Endothelial cell of umbilical vein (primary cell): ENCODE measurements around the gene SAT2. TPM values are rescaled to one million over a fixed set of nuclear protein-coding genes. Genes with fewer than 3 reads are reported as not detected.

ENCODE experiments used
- BruUV-seq: library from RNA; stranded (reverse); fragments of 400-500 nt; replicated peaks from 2 replicates; lab custom pipeline; 2021; lab: Mats Ljungman, UMichigan
- CTCF ChIA-PET: fragments of 300-600, 350-600 bp; sonication (Branson Sonifier 250); formaldehyde crosslinking; loops from one replicate; lab custom pipeline; 2021; ENCODE audit warnings: antibody characterized with exemption, inconsistent platforms; lab: Charles Lee
- POLR2A ChIA-PET: fragments of 300-600, 350-600 bp; sonication (Branson Sonifier 250); formaldehyde crosslinking; loops from one replicate; lab custom pipeline; 2021; ENCODE audit warnings: antibody characterized with exemption, inconsistent platforms; lab: Charles Lee
- DNase-seq: peaks from one replicate; pipeline ENCODE4 v3.0.0-alpha.2; 2011; ENCODE audit warnings: low read depth, low spot score
- FAIRE-seq: peaks from 2 replicates; lab custom pipeline; 2011; peaks lifted over from hg19 to GRCh38; lab: Jason Lieb, UNC
- H2AFZ ChIP-seq: 2 replicates; pipeline ENCODE4 v1.6.0; 2012; ENCODE audit warnings: low read depth, low read length, control low read depth, inconsistent platforms
- H3K27ac ChIP-seq: 2 replicates; pipeline ENCODE4 v1.5.1; 2011; ENCODE audit warnings: low read depth, mild to moderate bottlenecking, control low read depth, low read length, moderate library complexity; ENCODE audit not compliant: insufficient read depth
- H3K27me3 ChIP-seq, 2 experiments: 2 replicates each; pipeline versions ENCODE4 v1.6.0 to v1.6.1; 2011; ENCODE audit warnings: low read length in 2 of 2, mixed read lengths in 1 of 2; ENCODE audit not compliant: control insufficient read depth in 2 of 2, insufficient read depth in 2 of 2
- H3K36me3 ChIP-seq, 2 experiments: 2 replicates in 1 of 2; 3 replicates in 1 of 2; pipeline ENCODE4 v1.5.1; 2011; ENCODE audit warnings: low read length in 2 of 2, mild to moderate bottlenecking in 1 of 2, moderate library complexity in 1 of 2; ENCODE audit not compliant: control insufficient read depth in 2 of 2, insufficient read depth in 2 of 2; ENCODE audit errors: extremely low read depth in 1 of 2
- H3K4me1 ChIP-seq: 3 replicates; pipeline ENCODE4 v1.5.1; 2011; ENCODE audit warnings: mild to moderate bottlenecking, low read length; ENCODE audit not compliant: control insufficient read depth, insufficient read depth; ENCODE audit errors: extremely low read depth
- H3K4me2 ChIP-seq: 2 replicates; pipeline ENCODE4 v1.6.1; 2011; ENCODE audit warnings: low read length, control low read depth, mixed read lengths; ENCODE audit not compliant: insufficient read depth
- H3K4me3 ChIP-seq, 3 experiments: fragments of 200-600 bp in 1 of 3; sonication (generic), shearing (Covaris generic) in 1 of 3; replicated peaks in 1 of 3; 2 replicates each; pipeline ENCODE4 v1.5.1; 2011 to 2016; ENCODE audit warnings: control low read depth in 3 of 3, low read length in 3 of 3, mild to moderate bottlenecking in 2 of 3, inconsistent platforms in 1 of 3, low read depth in 1 of 3, moderate library complexity in 1 of 3; ENCODE audit not compliant: insufficient read depth in 1 of 3
- H3K79me2 ChIP-seq: 2 replicates; pipeline ENCODE4 v1.6.0; 2012; ENCODE audit warnings: low read length, inconsistent platforms; ENCODE audit not compliant: control insufficient read depth, insufficient read depth
- H3K9ac ChIP-seq: replicated peaks from 2 replicates; pipeline ENCODE3; 2011; ENCODE audit warnings: low read length, control low read depth; ENCODE audit not compliant: insufficient read depth; ENCODE audit errors: extremely low read depth
- H3K9me1 ChIP-seq: replicated peaks from 3 replicates; pipeline ENCODE4 v1.6.0; 2011; ENCODE audit warnings: mild to moderate bottlenecking, low read length; ENCODE audit not compliant: control insufficient read depth, insufficient read depth; ENCODE audit errors: extremely low read depth
- H3K9me3 ChIP-seq: replicated peaks from 2 replicates; pipeline ENCODE4 v1.5.1; 2012; ENCODE audit warnings: low read length, inconsistent platforms; ENCODE audit not compliant: control insufficient read depth, insufficient read depth
- H4K20me1 ChIP-seq: replicated peaks from 2 replicates; pipeline ENCODE3; 2011; ENCODE audit warnings: mild to moderate bottlenecking, low read length; ENCODE audit not compliant: control insufficient read depth, insufficient read depth; ENCODE audit errors: extremely low read depth
- EZH2 ChIP-seq: IDR thresholded peaks from 2 replicates; pipeline ENCODE4 v1.6.1; 2012; ENCODE audit warnings: borderline replicate concordance, low read depth, mild to moderate bottlenecking, moderate library complexity, low read length, inconsistent platforms; ENCODE audit not compliant: severe bottlenecking
- JUN ChIP-seq: IDR thresholded peaks from 2 replicates; pipeline ENCODE4 v1.6.1; 2011; ENCODE audit warnings: borderline replicate concordance, low read depth; ENCODE audit not compliant: insufficient read length, insufficient read depth
- MYC ChIP-seq: IDR thresholded peaks from one replicate; pipeline ENCODE4 v1.6.1; 2011; ENCODE audit warnings: mild to moderate bottlenecking, low read depth, low read length
- POLR2A ChIP-seq: IDR thresholded peaks from 2 replicates; pipeline ENCODE4 v1.6.1; 2012; ENCODE audit warnings: low read depth, mild to moderate bottlenecking, control low read depth, low read length
- dilution Hi-C: fragments of 300-500 bp; cut with MboI; formaldehyde crosslinking; loops from one replicate; pipeline ENCODE4 v1.15.0; 2019; ENCODE audit warnings: low sequenced_read_pairs; ENCODE audit not compliant: extremely low pct_ligation_motif_present
- intact Hi-C: fragments of 100-400 bp; cut with micrococcal nuclease; formaldehyde crosslinking; loops from one replicate; pipeline ENCODE4 v1.10.0; 2022
- polyA plus RNA-seq, 4 experiments: library from polyadenylated mRNA; depleted of rRNA in 3 of 4; stranded (reverse) in 3 of 4; unstranded in 1 of 4; fragments of >200 nt; gene quantifications; 2 replicates each; pipeline versions ENCODE4 v1.2.1 to v1.2.3, GENCODE V29; 2011 to 2012; ENCODE audit warnings: missing spikeins in 1 of 4
- total RNA-seq: library from RNA; stranded (reverse); gene quantifications from 2 replicates; pipeline ENCODE4 v1.2.3, GENCODE V29; 2021
- TF ChIP-seq, protein P1 (sequence below), 2 donors: IDR thresholded peaks; 1 replicate in 1 of 2; 2 replicates in 1 of 2; pipeline ENCODE4 v1.5.1; 2011; ENCODE audit warnings: low read length in 2 of 2, mild to moderate bottlenecking in 2 of 2, moderate library complexity in 2 of 2, control low read depth in 1 of 2, inconsistent platforms in 1 of 2, low read depth in 1 of 2; ENCODE audit not compliant: insufficient read depth in 1 of 2; ENCODE audit errors: extremely low read depth in 1 of 2

The SAT2 gene
- total and polyA plus RNA-seq, 2 donors (not counting 3 experiments of a cell fraction or from before 2014, with no cell fraction given): 38.0 to 51.8 TPM

DNA sequence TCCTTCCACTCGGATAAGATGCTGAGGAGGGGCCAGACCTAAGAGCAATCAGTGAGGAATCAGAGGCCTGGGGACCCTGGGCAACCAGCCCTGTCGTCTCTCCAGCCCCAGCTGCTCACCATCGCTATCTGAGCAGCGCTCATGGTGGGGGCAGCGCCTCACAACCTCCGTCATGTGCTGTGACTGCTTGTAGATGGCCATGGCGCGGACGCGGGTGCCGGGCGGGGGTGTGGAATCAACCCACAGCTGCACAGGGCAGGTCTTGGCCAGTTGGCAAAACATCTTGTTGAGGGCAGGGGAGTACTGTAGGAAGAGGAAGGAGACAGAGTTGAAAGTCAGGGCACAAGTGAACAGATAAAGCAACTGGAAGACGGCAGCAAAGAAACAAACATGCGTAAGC lies 47.3 kb upstream of the SAT2 start:
- no peak overlapping the region for H3K4me2 ChIP-seq
- dilution Hi-C loops (no loop called here), intact Hi-C loops (no loop called here)
- FAIRE-seq: no peak
- no peak for DNase-seq
- H3K9me1 ChIP-seq: no peaks in the 10 kb centered on the region
- H4K20me1 ChIP-seq: peaks cover 2% of the 10 kb centered on the region
- H3K9me3 ChIP-seq: no peaks in the 10 kb centered on the region
- H3K36me3 ChIP-seq: peaks cover 19 to 27% of the 10 kb centered on the region in 2 experiments
- peaks cover 15% of the 10 kb centered on the region for H3K4me1 ChIP-seq
- POLR2A ChIA-PET: no interaction called here
- no TSS peak for BruUV-seq
- no peak overlapping the region for H3K27ac ChIP-seq
- no peaks in the 10 kb centered on the region for H3K27me3 ChIP-seq
- no peaks in the 10 kb centered on the region for H3K79me2 ChIP-seq
- CTCF ChIA-PET: interaction anchor here (0.9 kb wide), 1 partner anchor 13 kb away, joined by 4 read pairs; the partner anchor contains the start of gene WRAP53
- TF ChIP-seq POLR2A (no peak), MYC (no peak), JUN (no peak)
- H2AFZ ChIP-seq: no peak overlapping the region
- no peak overlapping the region for H3K9ac ChIP-seq
- H3K4me3 ChIP-seq: no peak overlapping the region

DNA sequence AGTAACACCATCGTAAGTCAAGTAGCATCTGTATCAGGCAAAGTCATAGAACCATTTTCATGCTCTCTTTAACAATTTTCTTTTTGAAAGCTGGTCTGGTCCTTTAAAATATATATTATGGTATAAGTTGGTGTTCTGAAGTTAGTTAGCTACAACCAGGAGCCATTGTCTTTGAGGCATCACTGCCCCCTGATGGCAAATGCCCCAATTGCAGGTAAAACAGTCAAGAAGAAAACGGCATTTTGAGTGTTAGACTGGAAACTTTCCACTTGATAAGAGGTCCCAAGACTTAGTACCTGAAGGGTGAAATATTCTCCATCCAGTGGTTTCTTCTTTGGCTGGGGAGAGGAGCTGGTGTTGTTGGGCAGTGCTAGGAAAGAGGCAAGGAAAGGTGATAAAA lies 45.6 kb upstream of the SAT2 start:
- Histone ChIP-seq H3K9ac (no peak overlapping the region), H3K9me3 (no peaks in the 10 kb centered on the region), H4K20me1 (peaks cover 2% of the 10 kb centered on the region), H3K4me1 (peaks cover 15% of the 10 kb centered on the region), H2AFZ (no peak overlapping the region), H3K36me3 (peaks cover 19 to 38% of the 10 kb centered on the region in 2 experiments), H3K4me2 (no peak overlapping the region), H3K4me3 (no peak overlapping the region), H3K27me3 (no peaks in the 10 kb centered on the region), H3K9me1 (no peaks in the 10 kb centered on the region), H3K79me2 (no peaks in the 10 kb centered on the region), H3K27ac (no peak overlapping the region)
- POLR2A ChIA-PET: no interaction called here
- CTCF ChIA-PET: interaction anchor here (1.2 kb wide), 4 partner anchors 11 to 84 kb away, joined by 4 to 9 read pairs (median 4); partner anchors contain the start of genes ATP1B2, TP53 and WRAP53
- intact Hi-C loops: no loop called here
- no peak for FAIRE-seq
- dilution Hi-C loops: no loop called here
- no peak for DNase-seq
- TF ChIP-seq, protein P1, sequence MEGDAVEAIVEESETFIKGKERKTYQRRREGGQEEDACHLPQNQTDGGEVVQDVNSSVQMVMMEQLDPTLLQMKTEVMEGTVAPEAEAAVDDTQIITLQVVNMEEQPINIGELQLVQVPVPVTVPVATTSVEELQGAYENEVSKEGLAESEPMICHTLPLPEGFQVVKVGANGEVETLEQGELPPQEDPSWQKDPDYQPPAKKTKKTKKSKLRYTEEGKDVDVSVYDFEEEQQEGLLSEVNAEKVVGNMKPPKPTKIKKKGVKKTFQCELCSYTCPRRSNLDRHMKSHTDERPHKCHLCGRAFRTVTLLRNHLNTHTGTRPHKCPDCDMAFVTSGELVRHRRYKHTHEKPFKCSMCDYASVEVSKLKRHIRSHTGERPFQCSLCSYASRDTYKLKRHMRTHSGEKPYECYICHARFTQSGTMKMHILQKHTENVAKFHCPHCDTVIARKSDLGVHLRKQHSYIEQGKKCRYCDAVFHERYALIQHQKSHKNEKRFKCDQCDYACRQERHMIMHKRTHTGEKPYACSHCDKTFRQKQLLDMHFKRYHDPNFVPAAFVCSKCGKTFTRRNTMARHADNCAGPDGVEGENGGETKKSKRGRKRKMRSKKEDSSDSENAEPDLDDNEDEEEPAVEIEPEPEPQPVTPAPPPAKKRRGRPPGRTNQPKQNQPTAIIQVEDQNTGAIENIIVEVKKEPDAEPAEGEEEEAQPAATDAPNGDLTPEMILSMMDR (IDR thresholded peaks at IDR 0.05; ENCODE audit: extremely low read depth in 1 of 2, insufficient read depth in 1 of 2, low read depth in 1 of 2, low read length in 2 of 2): peak; percentile 25 to 32
- no peak for TF ChIP-seq EZH2
- BruUV-seq: no TSS peak
